Kidney epithelial cell (primary cell): ENCODE measurements around the gene ST3GAL4. TPM values are rescaled to one million over a fixed set of nuclear protein-coding genes. Genes with fewer than 3 reads are reported as not detected.
"Not testable (repeated sequence)": the region's sequence is repeated elsewhere in the genome, so short reads cannot be mapped to it uniquely, and the experiment has no call there.

Experiments used
- DNase-seq: peaks from one replicate; pipeline ENCODE4 v3.0.0-alpha.2; 2010; ENCODE audit warnings: low read depth
- H3K27me3 ChIP-seq: 2 replicates; pipeline ENCODE4 v1.6.0; 2011; ENCODE audit warnings: low read length; ENCODE audit not compliant: control insufficient read depth, insufficient read depth
- H3K36me3 ChIP-seq: 2 replicates; pipeline ENCODE4 v1.5.1; 2011; ENCODE audit warnings: low read length; ENCODE audit not compliant: control insufficient read depth, insufficient read depth
- H3K4me3 ChIP-seq: 2 replicates; pipeline ENCODE4 v1.5.1; 2011; ENCODE audit warnings: low read depth, mild to moderate bottlenecking, control low read depth, low read length
- CTCF ChIP-seq: IDR thresholded peaks from 2 replicates; pipeline ENCODE4 v1.5.1; 2011; ENCODE audit warnings: mild to moderate bottlenecking, moderate library complexity, low read length, control low read depth, inconsistent platforms; ENCODE audit not compliant: insufficient read depth, poor library complexity, severe bottlenecking
- total RNA-seq: library from RNA; depleted of rRNA; stranded (reverse); fragments of >200 nt; gene quantifications from 2 replicates; pipeline ENCODE4 v1.2.3, GENCODE V29; 2015

ST3GAL4 gene
- total RNA-seq, 1 donor from 2014 or later, result 12.7 TPM

GRCh38 chr11:126346586-126346940 is 8.9 kb upstream of the ST3GAL4 start:
- no peak for DNase-seq
- Histone ChIP-seq H3K4me3 (no peak overlapping the region), H3K36me3 (no peaks in the 10 kb centered on the region), H3K27me3 (no peaks in the 10 kb centered on the region)
- TF ChIP-seq CTCF, result no peak

GRCh38 chr11:126346946-126347345 is 8.5 kb upstream of the ST3GAL4 start:
- not testable (repeated sequence) for DNase-seq, H3K4me3 ChIP-seq, H3K36me3 ChIP-seq, H3K27me3 ChIP-seq

- DNase-seq, result no peak
- no peak for TF ChIP-seq CTCF
- H3K27me3 ChIP-seq, result no peaks in the 10 kb centered on the region
- H3K4me3 ChIP-seq, result no peak overlapping the region
- H3K36me3 ChIP-seq, result no peaks in the 10 kb centered on the region
Measured at GRCh38 chr11:126347751-126348668, 7.5 kb upstream of the ST3GAL4 start.

- Histone ChIP-seq H3K36me3 (no peaks in the 10 kb centered on the region), H3K27me3 (no peaks in the 10 kb centered on the region), H3K4me3 (no peak overlapping the region)
- no peak for DNase-seq
- no peak for TF ChIP-seq CTCF
Measured at GRCh38 chr11:126348806-126349582, 6.5 kb upstream of the ST3GAL4 start.

GRCh38 chr11:126350836-126351235 is 4.7 kb upstream of the ST3GAL4 start:
- H3K27me3 ChIP-seq, result no peaks in the 10 kb centered on the region
- DNase-seq, result no peak
- H3K36me3 ChIP-seq, result peaks cover 1% of the 10 kb centered on the region
- no peak for TF ChIP-seq CTCF
- no peak overlapping the region for H3K4me3 ChIP-seq

- no peak for DNase-seq
- H3K4me3 ChIP-seq, result no peak overlapping the region
- no peak for TF ChIP-seq CTCF
- no peaks in the 10 kb centered on the region for H3K27me3 ChIP-seq
- H3K36me3 ChIP-seq, result peaks cover 1% of the 10 kb centered on the region
Measured at GRCh38 chr11:126352163-126352562, 3.3 kb upstream of the ST3GAL4 start.
